NCI-H1694 treated with DMSO at 0.1 percent for 48 hours (cell line): Measurements from ENCODE around the gene AATK.
"Not testable (repeated sequence)": the region's sequence is repeated elsewhere in the genome, so short reads cannot be mapped to it uniquely, and the experiment has no call there.

Source experiments
- DNase-seq: peaks from one replicate; lab custom pipeline; 2025; lab: John Stamatoyannopoulos, UW

The AATK gene

GRCh38 chr17:81161536-81161935 is 4.5 kb downstream of the AATK start:
- DNase-seq, result no peak

GRCh38 chr17:81160747-81161453 is 5.1 kb downstream of the AATK start:
- no peak for DNase-seq

- no peak for DNase-seq
These were observed 5.7 kb downstream of the AATK start for GRCh38 chr17:81160306-81160705.

- DNase-seq, result no peak
These were observed 6.3 kb downstream of the AATK start for GRCh38 chr17:81159611-81160265.

GRCh38 chr17:81158688-81159590 is 7.1 kb downstream of the AATK start:
- no peak for DNase-seq

GRCh38 chr17:81157848-81158687 is 8.0 kb downstream of the AATK start:
- no peak for DNase-seq

GRCh38 chr17:81156866-81157805 is 8.9 kb downstream of the AATK start:
- no peak for DNase-seq

- no peak for DNase-seq
These were observed 11.1 kb downstream of the AATK start for GRCh38 chr17:81154961-81155360.

GRCh38 chr17:81154016-81154415 is 12.0 kb downstream of the AATK start:
- not testable (repeated sequence) for DNase-seq

- no peak for DNase-seq
These were observed 12.6 kb downstream of the AATK start for GRCh38 chr17:81153340-81153803.

GRCh38 chr17:81152288-81152828 is 13.7 kb downstream of the AATK start:
- no peak for DNase-seq

- no peak for DNase-seq
These were observed 14.7 kb downstream of the AATK start for GRCh38 chr17:81151278-81151677.

- no peak for DNase-seq
These were observed 15.5 kb downstream of the AATK start for GRCh38 chr17:81150377-81151077.

- no peak for DNase-seq
These were observed 17.0 kb downstream of the AATK start for GRCh38 chr17:81148986-81149533.

GRCh38 chr17:81148571-81148970 is 17.4 kb downstream of the AATK start:
- DNase-seq, result no peak

- no peak for DNase-seq
These were observed 18.3 kb downstream of the AATK start for GRCh38 chr17:81147701-81148100.

GRCh38 chr17:81146208-81146607 is 19.8 kb downstream of the AATK start:
- not testable (repeated sequence) for DNase-seq

- no peak for DNase-seq
These were observed 21.6 kb downstream of the AATK start for GRCh38 chr17:81144423-81144781.

- no peak for DNase-seq
These were observed 22.2 kb downstream of the AATK start for GRCh38 chr17:81143717-81144422.
